CD4-positive, alpha-beta T cell treated with Interleukin-17A for 1 hour (primary cell): ENCODE data around the gene RFXANK.
"Not testable (repeated sequence)": the region's sequence is repeated elsewhere in the genome, so short reads cannot be mapped to it uniquely, and the experiment has no call there.

Experiments
- DNase-seq: peaks from one replicate; pipeline ENCODE4 v3.0.0-alpha.2; 2020

The RFXANK gene

GRCh38 chr19:19170053-19170872, 21.8 kb upstream of the RFXANK start, which contains the start of gene MEF2B:
Gene MEF2B (minus strand): TSS chr19:19170263. CDS start chr19:19150735, 19,528 bp downstream.
- DNase-seq, result peak; percentile 75

GRCh38 chr19:19170873-19171672, 21.0 kb upstream of the RFXANK start:
- DNase-seq, result no peak

GRCh38 chr19:19171821-19172532, 20.1 kb upstream of the RFXANK start:
- DNase-seq, result no peak

- not testable (repeated sequence) for DNase-seq
Measured at GRCh38 chr19:19173243-19173642, 18.8 kb upstream of the RFXANK start.

- no peak for DNase-seq
Measured at GRCh38 chr19:19176950-19177349, 15.1 kb upstream of the RFXANK start.

GRCh38 chr19:19179548-19180441, 12.3 kb upstream of the RFXANK start:
- DNase-seq, result no peak

GRCh38 chr19:19181488-19181998, 10.5 kb upstream of the RFXANK start:
- no peak for DNase-seq

GRCh38 chr19:19185853-19186740, 6.0 kb upstream of the RFXANK start:
- DNase-seq, result peak; percentile 71

GRCh38 chr19:19186742-19187141, 5.3 kb upstream of the RFXANK start:
- no peak for DNase-seq

- no peak for DNase-seq
Measured at GRCh38 chr19:19191768-19192077, 335 bp upstream of the RFXANK start.

GRCh38 chr19:19192910-19193423, 909 bp downstream of the RFXANK start:
- DNase-seq, result no peak

- DNase-seq, result no peak
Measured at GRCh38 chr19:19193926-19194325, 1.9 kb downstream of the RFXANK start.

- no peak for DNase-seq
Measured at GRCh38 chr19:19201697-19202630, 9.9 kb downstream of the RFXANK start.

- no peak for DNase-seq
Measured at GRCh38 chr19:19202707-19203011, 10.6 kb downstream of the RFXANK start.

GRCh38 chr19:19203012-19203856, 11.2 kb downstream of the RFXANK start, which contains the start of gene NR2C2AP:
Gene NR2C2AP (minus strand): TSS chr19:19203414. CDS start chr19:19203060, 354 bp downstream.
- DNase-seq, result peak; percentile 93

GRCh38 chr19:19204181-19204580, 12.1 kb downstream of the RFXANK start:
- DNase-seq, result no peak

- no peak for DNase-seq
Measured at GRCh38 chr19:19205416-19206410, 13.7 kb downstream of the RFXANK start.
